Measurements from ENCODE around the gene GNA14.

Gene GNA14

GRCh38 chr9:77384406-77384805 lies 263.7 kb downstream of the GNA14 start:
- no peak for DNase-seq

GRCh38 chr9:77375956-77376532 lies 272.1 kb downstream of the GNA14 start:
- DNase-seq, result no peak

- no peak for DNase-seq
These were observed 273.9 kb downstream of the GNA14 start for GRCh38 chr9:77374266-77374665.
